Colonic mucosa (tissue), 4 donors: ENCODE results near the gene TRIM37. TPM values are rescaled to one million over a fixed set of nuclear protein-coding genes. Genes with fewer than 3 reads are reported as not detected.

Experiments
- DNase-seq: peaks from one replicate; pipeline ENCODE4 v3.0.0-alpha.2; 2020
- H3K27ac ChIP-seq: fragments of 200-600 bp; one replicate; pipeline ENCODE4 v1.8.0; 2021
- H3K27me3 ChIP-seq: fragments of 200-600 bp; one replicate; pipeline ENCODE4 v1.8.0; 2021
- H3K36me3 ChIP-seq: fragments of 200-600 bp; one replicate; pipeline ENCODE4 v1.8.0; 2021
- H3K4me1 ChIP-seq: fragments of 200-600 bp; one replicate; pipeline ENCODE4 v1.8.0; 2021; ENCODE audit warnings: mild to moderate bottlenecking
- H3K4me3 ChIP-seq: fragments of 200-600 bp; one replicate; pipeline ENCODE4 v1.8.0; 2021
- H3K9ac ChIP-seq, 2 donors: one replicate each; pipeline ENCODE4 v1.7.0; 2013; ENCODE audit warnings: control low read depth in 2 of 2, low read depth in 2 of 2, low read length in 2 of 2
- H3K9me3 ChIP-seq: fragments of 200-600 bp; one replicate; pipeline ENCODE4 v1.8.0; 2021
- CTCF ChIP-seq: fragments of 200-600 bp; IDR thresholded peaks from one replicate; pipeline ENCODE4 v1.8.0; 2022; ENCODE audit warnings: antibody characterized with exemption, mild to moderate bottlenecking
- intact Hi-C: fragments of 100-400 bp; cut with DNase I; formaldehyde crosslinking; loops from one replicate; pipeline ENCODE4 v1.14.1; 2022
- total RNA-seq, 2 donors: library from RNA; stranded (reverse); fragmentation: NEBNext Ultra II Directional in 1 of 2; extraction: Animal tissue kit (Norgen Biotek cat#: 25700) in 1 of 2; gene quantifications; one replicate each; pipeline ENCODE4 v1.2.1, GENCODE V29; 2021
- donor health status: healthy.
- donor health status: DM: no; HTN: no; CAD: no.
- donor health status: DM: no; HTN: no; CAD: no.

TRIM37 gene
- total RNA-seq, 2 donors from 2014 or later: 17.2 to 24.1 TPM

- no peak for TF ChIP-seq CTCF
- Histone ChIP-seq H3K36me3 (no peaks in the 10 kb centered on the region), H3K9ac (no peak overlapping the region)
These were observed 32.2 kb downstream of the TRIM37 start for GRCh38 chr17:59074494-59074893.

GRCh38 chr17:59073972-59074371 is 32.7 kb downstream of the TRIM37 start:
- Histone ChIP-seq H3K9ac (no peak overlapping the region), H3K36me3 (no peaks in the 10 kb centered on the region), H3K4me3 (no peak overlapping the region), H3K4me1 (no peaks in the 10 kb centered on the region), H3K9me3 (no peaks in the 10 kb centered on the region), H3K27me3 (no peaks in the 10 kb centered on the region), H3K27ac (no peak overlapping the region)
- DNase-seq: no peak
- intact Hi-C loops: no loop called here
- no peak for TF ChIP-seq CTCF

More at GRCh38 chr17:59074494-59074893, 32.2 kb downstream of the TRIM37 start:
- no peak overlapping the region for H3K4me3 ChIP-seq
- no peak overlapping the region for H3K27ac ChIP-seq
- H3K27me3 ChIP-seq: no peaks in the 10 kb centered on the region
- intact Hi-C loops: no loop called here
- H3K4me1 ChIP-seq: no peaks in the 10 kb centered on the region
- DNase-seq: no peak
- H3K9me3 ChIP-seq: no peaks in the 10 kb centered on the region

- no peaks in the 10 kb centered on the region for H3K27me3 ChIP-seq
- H3K9me3 ChIP-seq: no peaks in the 10 kb centered on the region
- H3K36me3 ChIP-seq: no peaks in the 10 kb centered on the region
- H3K9ac ChIP-seq: no peak overlapping the region
- intact Hi-C loops: no loop called here
- no peak overlapping the region for H3K27ac ChIP-seq
- H3K4me3 ChIP-seq: no peak overlapping the region
- DNase-seq: no peak
- no peak for TF ChIP-seq CTCF
- no peaks in the 10 kb centered on the region for H3K4me1 ChIP-seq
These were observed 36.8 kb downstream of the TRIM37 start for GRCh38 chr17:59069856-59070255.

GRCh38 chr17:59067756-59068155 is 38.9 kb downstream of the TRIM37 start:
- H3K4me1 ChIP-seq: no peaks in the 10 kb centered on the region
- no peak for DNase-seq
- H3K27ac ChIP-seq: no peak overlapping the region
- H3K9me3 ChIP-seq: no peaks in the 10 kb centered on the region
- no peaks in the 10 kb centered on the region for H3K36me3 ChIP-seq
- no peak overlapping the region for H3K4me3 ChIP-seq
- no peaks in the 10 kb centered on the region for H3K27me3 ChIP-seq
- intact Hi-C loops: no loop called here
- no peak overlapping the region for H3K9ac ChIP-seq
- no peak for TF ChIP-seq CTCF

GRCh38 chr17:59067340-59067739 is 39.3 kb downstream of the TRIM37 start:
- no peak for DNase-seq
- no peaks in the 10 kb centered on the region for H3K4me1 ChIP-seq
- H3K27ac ChIP-seq: no peak overlapping the region
- TF ChIP-seq CTCF: no peak
- H3K9ac ChIP-seq: no peak overlapping the region
- H3K36me3 ChIP-seq: no peaks in the 10 kb centered on the region
- H3K9me3 ChIP-seq: no peaks in the 10 kb centered on the region
- H3K4me3 ChIP-seq: no peak overlapping the region
- intact Hi-C loops: no loop called here
- H3K27me3 ChIP-seq: no peaks in the 10 kb centered on the region

- Histone ChIP-seq H3K9me3 (no peaks in the 10 kb centered on the region), H3K9ac (no peak overlapping the region), H3K4me1 (no peaks in the 10 kb centered on the region), H3K27me3 (no peaks in the 10 kb centered on the region), H3K36me3 (no peaks in the 10 kb centered on the region), H3K4me3 (no peak overlapping the region), H3K27ac (no peak overlapping the region)
- intact Hi-C loops: no loop called here
- DNase-seq: no peak
- TF ChIP-seq CTCF: no peak
These were observed 44.2 kb downstream of the TRIM37 start for GRCh38 chr17:59062509-59062908.
